ENCODE results near the gene HIP1. TPM values are rescaled to one million over a fixed set of nuclear protein-coding genes. Genes with fewer than 3 reads are reported as not detected.
A peak's percentile ranks its signal among the peaks of the same experiment; 100 is the strongest.

Gene HIP1
- total and polyA plus RNA-seq, 2 of the 13 experiments (the other 11 are each of a cell fraction or from before 2014, with no cell fraction given) = 4.5 to 6.2 TPM

- TF ChIP-seq ZNF430 (CRISPR knock-in tag; IDR thresholded peaks at IDR 0.05) (no peak), SNAPC4 (CRISPR knock-in tag; IDR thresholded peaks at IDR 0.05) (no peak), ZNF468 (CRISPR knock-in tag; IDR thresholded peaks at IDR 0.05) (no peak), ZNF513 (CRISPR knock-in tag; conservative IDR thresholded peaks at IDR 0.05) (no peak), ZNF749 (CRISPR knock-in tag; IDR thresholded peaks at IDR 0.05; ENCODE audit: borderline replicate concordance) (no peak), MEIS1 (CRISPR knock-in tag; IDR thresholded peaks at IDR 0.05; ENCODE audit: borderline replicate concordance) (no peak), ZSCAN25 (CRISPR knock-in tag; IDR thresholded peaks at IDR 0.05) (no peak), TFAP4 (IDR thresholded peaks at IDR 0.05; ENCODE audit: borderline replicate concordance, low read depth) (no peak), ZNF619 (CRISPR knock-in tag; IDR thresholded peaks at IDR 0.05) (no peak), RFXANK (CRISPR knock-in tag; IDR thresholded peaks at IDR 0.05) (peak; percentile 72; the same call in 1 of the 2 replicates), GFI1 (CRISPR knock-in tag; IDR thresholded peaks at IDR 0.05; ENCODE audit: borderline replicate concordance) (no peak), ZXDC (CRISPR knock-in tag; IDR thresholded peaks at IDR 0.05) (no peak; the same call in 1 of the 2 replicates), CBX5 (CRISPR knock-in tag; IDR thresholded peaks at IDR 0.05; ENCODE audit: borderline replicate concordance) (peak; percentile 74; the same call in 1 of the 2 replicates), ZNF326 (CRISPR knock-in tag; IDR thresholded peaks at IDR 0.05; ENCODE audit: borderline replicate concordance) (no peak), E2F1 (CRISPR knock-in tag; IDR thresholded peaks at IDR 0.05) (no peak), TEF (CRISPR knock-in tag; IDR thresholded peaks at IDR 0.05) (no peak), SOX6 (IDR thresholded peaks at IDR 0.05) (no peak), SOX6 (CRISPR knock-in tag; IDR thresholded peaks at IDR 0.05) (peak; percentile 49; the same call in 1 of the 2 replicates)
These were observed 127.1 kb downstream of the HIP1 start (continued) for GRCh38 chr7:75611557-75612178.

Measured in HepG2 (cell line).